Subcutaneous adipose tissue (tissue), 4 donors: Measurements from ENCODE around the gene CRCP. TPM values are rescaled to one million over a fixed set of nuclear protein-coding genes. Genes with fewer than 3 reads are reported as not detected.

Source experiments
- CTCF ChIP-seq: fragments of 450-650 bp; IDR thresholded peaks from one replicate; pipeline ENCODE4 v1.5.1; 2016; ENCODE audit warnings: low read depth, mild to moderate bottlenecking, control low read depth, antibody characterized with exemption, moderate library complexity
- total RNA-seq, 4 donors: library from RNA; depleted of rRNA; stranded (reverse); fragments of >200 nt; gene quantifications; one replicate each; pipeline ENCODE4 v1.1.0, GENCODE V29; 2016

Gene CRCP
- total RNA-seq, 4 donors from 2014 or later: 27.1 to 47.1 (median 37.0) TPM

- no peak for TF ChIP-seq CTCF
These were observed 14.9 kb upstream of the CRCP start for GRCh38 chr7:66099551-66100407.

GRCh38 chr7:66100408-66101050 lies 14.1 kb upstream of the CRCP start:
- no peak for TF ChIP-seq CTCF

GRCh38 chr7:66105263-66105748 lies 9.3 kb upstream of the CRCP start:
- no peak for TF ChIP-seq CTCF

GRCh38 chr7:66110856-66111255 lies 3.8 kb upstream of the CRCP start:
- TF ChIP-seq CTCF: no peak

GRCh38 chr7:66118603-66119002 lies 4.0 kb downstream of the CRCP start:
- TF ChIP-seq CTCF: no peak

- no peak for TF ChIP-seq CTCF
These were observed 4.7 kb downstream of the CRCP start for GRCh38 chr7:66119245-66119850.

GRCh38 chr7:66123175-66123528 lies 8.5 kb downstream of the CRCP start:
- TF ChIP-seq CTCF: no peak
